HG02884 (cell line): ENCODE results near the gene CCDC152.
"Not testable (repeated sequence)": the region's sequence is repeated elsewhere in the genome, so short reads cannot be mapped to it uniquely, and the experiment has no call there.

ENCODE experiments used
- ATAC-seq: cut with Tn5 transposase; IDR thresholded peaks from one replicate; pipeline ENCODE4 v1.9.1; 2021; ENCODE audit warnings: mild to moderate bottlenecking, moderate library complexity; ENCODE audit not compliant: unreplicated experiment

The CCDC152 gene

DNA sequence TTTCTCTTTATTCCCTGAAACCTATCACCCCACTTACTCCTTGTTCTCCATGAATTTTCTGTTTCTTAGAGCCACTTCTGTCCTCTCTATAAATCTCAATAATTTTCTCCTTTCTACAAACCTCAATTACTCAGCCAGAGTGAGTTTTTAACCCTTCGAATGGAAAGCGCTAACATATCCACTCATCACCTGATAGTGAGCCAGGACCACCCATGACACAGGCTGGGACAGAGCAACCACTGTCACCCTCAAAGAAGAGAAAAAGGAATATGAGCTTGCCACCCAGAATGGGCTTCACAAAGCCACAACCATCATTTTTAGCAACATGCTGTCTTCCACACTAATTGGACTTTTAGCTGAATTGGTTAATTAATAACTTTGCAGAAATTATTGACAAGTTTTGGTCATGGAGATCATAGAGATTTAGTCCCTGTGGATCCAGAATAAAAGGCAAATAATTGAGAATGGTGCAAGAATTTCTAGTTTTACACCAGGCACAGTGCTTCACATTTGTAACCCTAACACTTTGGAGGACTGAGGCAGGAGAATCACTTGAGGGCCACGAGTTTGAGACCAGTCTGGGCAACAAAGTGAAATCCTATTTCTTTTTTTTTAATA is 87.2 kb downstream of the CCDC152 start:
- no peak for ATAC-seq

- not testable (repeated sequence) for ATAC-seq
Measured at GRCh38 chr5:42844408-42844807, 87.8 kb downstream of the CCDC152 start.

DNA sequence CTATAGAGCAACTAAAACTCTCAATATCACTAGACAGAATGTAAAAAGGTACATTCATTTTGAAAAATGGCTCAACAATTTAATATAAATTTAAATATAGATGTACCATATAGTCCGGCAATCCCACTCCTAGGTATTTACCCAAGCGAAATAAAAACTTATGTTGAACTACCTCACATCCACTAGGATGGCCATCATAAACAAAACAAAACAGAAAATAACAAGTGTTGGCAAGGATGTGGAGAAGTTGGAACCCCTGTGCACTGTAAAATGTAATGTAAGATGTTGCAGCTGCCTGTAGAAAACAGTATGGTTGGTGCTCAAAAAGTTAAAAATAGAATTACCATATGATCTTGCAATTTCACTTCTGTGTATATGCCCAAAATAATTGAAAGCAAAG is 91.9 kb downstream of the CCDC152 start:
- ATAC-seq, result no peak

DNA sequence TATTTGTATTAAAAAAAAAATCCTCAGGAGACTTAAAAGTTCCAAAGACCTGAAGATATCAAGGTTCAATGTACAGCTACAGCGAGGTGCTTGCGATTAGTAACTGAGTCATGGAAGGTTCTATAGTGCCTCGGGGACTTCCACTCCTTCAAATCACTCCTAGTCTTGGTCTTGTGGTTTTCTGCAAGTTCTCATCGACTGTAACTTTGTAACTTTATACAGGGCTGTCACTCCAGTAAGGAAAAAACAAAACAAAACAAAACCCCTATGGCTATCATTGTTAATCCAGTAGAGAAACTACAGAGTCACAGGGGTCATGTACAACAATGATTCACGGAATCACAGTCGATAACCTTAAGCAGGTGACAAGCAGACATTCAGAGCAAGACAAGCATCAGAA is 94.9 kb downstream of the CCDC152 start:
- no peak for ATAC-seq
